OCI-LY7 (cell line): ENCODE results near the gene CRAMP1. TPM values are rescaled to one million over a fixed set of nuclear protein-coding genes. Genes with fewer than 3 reads are reported as not detected.
"Not testable (repeated sequence)": the region's sequence is repeated elsewhere in the genome, so short reads cannot be mapped to it uniquely, and the experiment has no call there.

Source experiments
- BruUV-seq: library from RNA; stranded (reverse); fragments of 400-500 nt; replicated peaks from 2 replicates; lab custom pipeline; 2021; lab: Mats Ljungman, UMichigan
- CTCF ChIA-PET: fragments of 300-600 bp; sonication (Branson Sonifier 250); formaldehyde crosslinking; loops from one replicate; lab custom pipeline; 2022; ENCODE audit warnings: antibody characterized with exemption; ENCODE audit not compliant: unreplicated experiment; lab: Charles Lee
- POLR2A ChIA-PET: fragments of 300-600 bp; sonication (Branson Sonifier 250); formaldehyde crosslinking; loops from one replicate; lab custom pipeline; 2022; ENCODE audit warnings: antibody characterized with exemption; lab: Charles Lee
- DNase-seq: peaks from one replicate; pipeline ENCODE4 v3.0.0-alpha.2; 2015; ENCODE audit warnings: low spot score
- H2AFZ ChIP-seq: fragments of 200-600 bp; sonication (generic), shearing (Covaris generic); 2 replicates; pipeline ENCODE4 v1.6.1; 2014; ENCODE audit warnings: mild to moderate bottlenecking, antibody characterized with exemption, low read length, moderate library complexity
- H3K27ac ChIP-seq: fragments of 200-600 bp; sonication (generic); 2 replicates; pipeline ENCODE4 v1.5.1; 2014; ENCODE audit warnings: mixed run types, low read depth, mild to moderate bottlenecking, moderate library complexity, low read length, inconsistent platforms; ENCODE audit not compliant: poor library complexity, severe bottlenecking
- H3K36me3 ChIP-seq: fragments of 200-600 bp; sonication (generic); 2 replicates; pipeline ENCODE4 v1.6.1; 2014; ENCODE audit warnings: mild to moderate bottlenecking, antibody characterized with exemption, low read length, moderate library complexity, mixed read lengths; ENCODE audit not compliant: insufficient read depth
- H3K4me1 ChIP-seq: fragments of 200-600 bp; sonication (generic); 2 replicates; pipeline ENCODE4 v1.5.1; 2014; ENCODE audit warnings: mild to moderate bottlenecking, low read length; ENCODE audit not compliant: insufficient read depth, poor library complexity, severe bottlenecking
- H3K4me2 ChIP-seq: fragments of 200-600 bp; sonication (generic); 2 replicates; pipeline ENCODE4 v1.6.1; 2014; ENCODE audit warnings: mild to moderate bottlenecking, low read length
- H3K4me3 ChIP-seq: fragments of 200-600 bp; sonication (generic); 2 replicates; pipeline ENCODE4 v1.5.1; 2014; ENCODE audit warnings: mild to moderate bottlenecking, low read depth, low read length; ENCODE audit not compliant: poor library complexity, severe bottlenecking
- H3K79me2 ChIP-seq: fragments of 200-600 bp; sonication (generic); 2 replicates; pipeline ENCODE4 v1.6.1; 2016; ENCODE audit warnings: low read depth, mild to moderate bottlenecking, low read length, moderate library complexity, mixed read lengths; ENCODE audit not compliant: insufficient read depth
- H3K9me2 ChIP-seq: fragments of 200-600 bp; sonication (generic); 2 replicates; pipeline ENCODE4 v1.6.1; 2016; ENCODE audit warnings: mild to moderate bottlenecking, low read length, mixed read lengths; ENCODE audit not compliant: insufficient read depth
- H3K9me3 ChIP-seq: fragments of 200-600 bp; sonication (generic); 2 replicates; pipeline ENCODE4 v1.6.1; 2014; ENCODE audit warnings: mild to moderate bottlenecking, mixed run types, low read length, mixed read lengths
- H4K20me1 ChIP-seq: fragments of 200-600 bp; sonication (generic); 2 replicates; pipeline ENCODE4 v1.6.1; 2014; ENCODE audit warnings: mild to moderate bottlenecking, antibody characterized with exemption, low read length, moderate library complexity, mixed read lengths; ENCODE audit not compliant: insufficient read depth
- EZH2phosphoT487 ChIP-seq: fragments of 200-600 bp; sonication (generic); IDR thresholded peaks from 2 replicates; pipeline ENCODE4 v1.6.1; 2018; ENCODE audit warnings: low read depth, borderline replicate concordance, mild to moderate bottlenecking, mixed run types, antibody characterized with exemption, low read length, moderate library complexity, mixed read lengths
- intact Hi-C: fragments of 100-400 bp; cut with micrococcal nuclease; formaldehyde crosslinking; loops from one replicate; pipeline ENCODE4 v1.10.0; 2022; ENCODE audit not compliant: unreplicated experiment
- total RNA-seq, 2 experiments: library from RNA; depleted of rRNA in 1 of 2; stranded (reverse); fragments of >200 nt in 1 of 2; shearing (Covaris generic) in 1 of 2; gene quantifications; 2 replicates each; pipeline ENCODE4 v1.2.3, GENCODE V29; 2014 to 2022
- TF ChIP-seq, protein P1 (sequence below): fragments of 200-600 bp; sonication (generic); conservative IDR thresholded peaks from 2 replicates; pipeline ENCODE4 v1.5.1; 2014; ENCODE audit warnings: mild to moderate bottlenecking, antibody characterized with exemption, low read length, moderate library complexity, mixed read lengths

The CRAMP1 gene
- total RNA-seq, 2 experiments from 2014 or later: 10.5 to 33.6 TPM

- Histone ChIP-seq H4K20me1 (no peaks in the 10 kb centered on the region), H3K4me2 (no peak overlapping the region), H3K79me2 (no peaks in the 10 kb centered on the region), H3K9me3 (no peaks in the 10 kb centered on the region), H3K36me3 (no peaks in the 10 kb centered on the region), H3K4me3 (no peak overlapping the region), H3K27ac (no peak overlapping the region), H3K9me2 (no peaks in the 10 kb centered on the region), H2AFZ (no peak overlapping the region), H3K4me1 (no peaks in the 10 kb centered on the region)
- ChIA-PET CTCF (no interaction called here), POLR2A (interaction anchor here (0.5 kb wide), 1 partner anchor 248 kb away, joined by 4 read pairs; no protein-coding TSS in a partner anchor)
- intact Hi-C loops: no loop called here
- no peak for DNase-seq
- TF ChIP-seq, protein P1, sequence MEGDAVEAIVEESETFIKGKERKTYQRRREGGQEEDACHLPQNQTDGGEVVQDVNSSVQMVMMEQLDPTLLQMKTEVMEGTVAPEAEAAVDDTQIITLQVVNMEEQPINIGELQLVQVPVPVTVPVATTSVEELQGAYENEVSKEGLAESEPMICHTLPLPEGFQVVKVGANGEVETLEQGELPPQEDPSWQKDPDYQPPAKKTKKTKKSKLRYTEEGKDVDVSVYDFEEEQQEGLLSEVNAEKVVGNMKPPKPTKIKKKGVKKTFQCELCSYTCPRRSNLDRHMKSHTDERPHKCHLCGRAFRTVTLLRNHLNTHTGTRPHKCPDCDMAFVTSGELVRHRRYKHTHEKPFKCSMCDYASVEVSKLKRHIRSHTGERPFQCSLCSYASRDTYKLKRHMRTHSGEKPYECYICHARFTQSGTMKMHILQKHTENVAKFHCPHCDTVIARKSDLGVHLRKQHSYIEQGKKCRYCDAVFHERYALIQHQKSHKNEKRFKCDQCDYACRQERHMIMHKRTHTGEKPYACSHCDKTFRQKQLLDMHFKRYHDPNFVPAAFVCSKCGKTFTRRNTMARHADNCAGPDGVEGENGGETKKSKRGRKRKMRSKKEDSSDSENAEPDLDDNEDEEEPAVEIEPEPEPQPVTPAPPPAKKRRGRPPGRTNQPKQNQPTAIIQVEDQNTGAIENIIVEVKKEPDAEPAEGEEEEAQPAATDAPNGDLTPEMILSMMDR: no peak
- no peak for TF ChIP-seq EZH2phosphoT487
- no TSS peak for BruUV-seq
These were observed 21.0 kb upstream of the CRAMP1 start for GRCh38 chr16:1590930-1591705.

- Histone ChIP-seq H3K4me2 (no peak overlapping the region), H3K9me3 (no peaks in the 10 kb centered on the region), H4K20me1 (no peaks in the 10 kb centered on the region), H3K27ac (no peak overlapping the region), H2AFZ (no peak overlapping the region), H3K79me2 (no peaks in the 10 kb centered on the region), H3K4me3 (no peak overlapping the region), H3K9me2 (no peaks in the 10 kb centered on the region), H3K36me3 (no peaks in the 10 kb centered on the region), H3K4me1 (no peaks in the 10 kb centered on the region)
- CTCF ChIA-PET: no interaction called here
- intact Hi-C loops: no loop called here
- no peak for DNase-seq
- TF ChIP-seq, protein P1: no peak
- no peak for TF ChIP-seq EZH2phosphoT487
- POLR2A ChIA-PET: no interaction called here
- no TSS peak for BruUV-seq
These were observed 19.7 kb upstream of the CRAMP1 start for GRCh38 chr16:1592446-1592845.

GRCh38 chr16:1595511-1595910 is 16.6 kb upstream of the CRAMP1 start:
- H3K9me2 ChIP-seq, H3K4me1 ChIP-seq, POLR2A ChIA-PET, H3K79me2 ChIP-seq, DNase-seq, H3K9me3 ChIP-seq, H3K4me3 ChIP-seq, H2AFZ ChIP-seq, H3K4me2 ChIP-seq, intact Hi-C loops, BruUV-seq, CTCF ChIA-PET, H4K20me1 ChIP-seq, H3K36me3 ChIP-seq, H3K27ac ChIP-seq: not testable (repeated sequence)
